ENCODE measurements around the gene OR6C76.

DNA sequence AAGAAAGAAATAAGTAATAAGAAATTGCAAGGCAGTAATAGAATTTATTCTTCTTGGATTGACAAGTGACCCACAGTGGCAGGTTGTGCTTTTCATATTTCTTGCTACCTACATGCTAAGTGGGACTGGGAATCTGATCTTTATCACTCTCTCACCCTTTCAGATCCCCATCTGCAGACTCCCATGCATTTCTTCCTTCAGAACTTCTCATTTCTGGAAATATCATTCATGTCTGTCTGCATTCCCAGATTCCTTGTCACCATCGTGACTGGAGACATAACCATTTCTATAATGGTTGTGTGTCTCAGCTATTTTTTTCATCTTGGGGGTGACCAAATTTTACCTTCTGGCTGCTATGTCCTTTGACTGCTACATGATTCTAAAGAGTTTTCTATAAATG lies 29.7 kb upstream of the OR6C76 start:
- TF ChIP-seq SP1 (IDR thresholded peaks at IDR 0.05; ENCODE audit: low read depth, low read length) = no peak
- no peak for TF ChIP-seq HDAC2 (IDR thresholded peaks at IDR 0.05; ENCODE audit: borderline replicate concordance in 1 of 2, low read depth in 2 of 2, low read length in 2 of 2)
- TF ChIP-seq, protein P1, sequence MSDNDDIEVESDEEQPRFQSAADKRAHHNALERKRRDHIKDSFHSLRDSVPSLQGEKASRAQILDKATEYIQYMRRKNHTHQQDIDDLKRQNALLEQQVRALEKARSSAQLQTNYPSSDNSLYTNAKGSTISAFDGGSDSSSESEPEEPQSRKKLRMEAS (IDR thresholded peaks at IDR 0.05) = no peak
- TF ChIP-seq CBX8 (IDR thresholded peaks at IDR 0.05; ENCODE audit: borderline replicate concordance, low read depth, low read length) = no peak
- no peak for TF ChIP-seq SRF (IDR thresholded peaks at IDR 0.05; ENCODE audit: low read depth, low read length)
- TF ChIP-seq KDM1A (IDR thresholded peaks at IDR 0.05; ENCODE audit: borderline replicate concordance, low read length) = no peak
- no peak for TF ChIP-seq RFX5 (IDR thresholded peaks at IDR 0.05; ENCODE audit: borderline replicate concordance, low read depth, low read length)
- TF ChIP-seq, protein P2, sequence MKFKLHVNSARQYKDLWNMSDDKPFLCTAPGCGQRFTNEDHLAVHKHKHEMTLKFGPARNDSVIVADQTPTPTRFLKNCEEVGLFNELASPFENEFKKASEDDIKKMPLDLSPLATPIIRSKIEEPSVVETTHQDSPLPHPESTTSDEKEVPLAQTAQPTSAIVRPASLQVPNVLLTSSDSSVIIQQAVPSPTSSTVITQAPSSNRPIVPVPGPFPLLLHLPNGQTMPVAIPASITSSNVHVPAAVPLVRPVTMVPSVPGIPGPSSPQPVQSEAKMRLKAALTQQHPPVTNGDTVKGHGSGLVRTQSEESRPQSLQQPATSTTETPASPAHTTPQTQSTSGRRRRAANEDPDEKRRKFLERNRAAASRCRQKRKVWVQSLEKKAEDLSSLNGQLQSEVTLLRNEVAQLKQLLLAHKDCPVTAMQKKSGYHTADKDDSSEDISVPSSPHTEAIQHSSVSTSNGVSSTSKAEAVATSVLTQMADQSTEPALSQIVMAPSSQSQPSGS (IDR thresholded peaks at IDR 0.05; ENCODE audit: low read length) = no peak

All from H1 (cell line).